GM12878 (cell line): ENCODE results near the gene REEP1. TPM values are rescaled to one million over a fixed set of nuclear protein-coding genes. Genes with fewer than 3 reads are reported as not detected.

Experiments
- ATAC-seq: fragments of 200-7000 bp; cut with Tn5 transposase; 3 replicates; pipeline ENCODE4 v1.9.1; 2020; ENCODE audit warnings: mild to moderate bottlenecking, moderate library complexity
- BruUV-seq: library from RNA; stranded (reverse); fragments of 400-500 nt; replicated peaks from 2 replicates; lab custom pipeline; 2021; lab: Mats Ljungman, UMichigan
- CTCF ChIA-PET: fragments of 300-600 bp; sonication (Branson Sonifier 250); formaldehyde crosslinking; extraction: SDS; loops from one replicate; lab custom pipeline; 2021; ENCODE audit warnings: inconsistent platforms; lab: Yijun Ruan, JAX
- POLR2A ChIA-PET: fragments of 350-600 bp; formaldehyde crosslinking; extraction: SDS; loops from one replicate; lab custom pipeline; 2021; ENCODE audit warnings: inconsistent platforms; lab: Charles Lee
- RAD21 ChIA-PET: fragments of 300-600 bp; sonication (Branson Sonifier 250); formaldehyde crosslinking; loops from one replicate; lab custom pipeline; 2023; ENCODE audit warnings: antibody characterized with exemption; ENCODE audit not compliant: unreplicated experiment; lab: Charles Lee
- SMC1A ChIA-PET: fragments of 300-600 bp; sonication (Branson Sonifier 250); formaldehyde crosslinking; loops from one replicate; lab custom pipeline; 2023; ENCODE audit not compliant: unreplicated experiment, uncharacterized antibody; lab: Charles Lee
- DNase-seq: peaks from one replicate; pipeline ENCODE4 v3.0.0-alpha.2; 2011; ENCODE audit warnings: low read depth, low spot score
- FAIRE-seq: peaks from 3 replicates; lab custom pipeline; 2011; peaks lifted over from hg19 to GRCh38; lab: Jason Lieb, UNC
- H2AFZ ChIP-seq: 2 replicates; pipeline ENCODE4 v1.6.0; 2011; ENCODE audit warnings: low read depth, low read length, control low read depth; ENCODE audit not compliant: control insufficient read depth
- H3K27ac ChIP-seq: 2 replicates; pipeline ENCODE4 v1.5.1; 2011; ENCODE audit warnings: control low read depth; ENCODE audit not compliant: control insufficient read depth, insufficient read depth
- H3K27me3 ChIP-seq, 2 experiments: replicated peaks in 1 of 2; 2 replicates each; pipeline versions ENCODE4 v1.6.0 to v1.6.1; 2011; ENCODE audit warnings: low read length in 1 of 2; ENCODE audit not compliant: control insufficient read depth in 2 of 2, insufficient read depth in 2 of 2
- H3K36me3 ChIP-seq, 2 experiments: 2 replicates each; pipeline ENCODE4 v1.5.1; 2011; ENCODE audit warnings: low read length in 1 of 2; ENCODE audit not compliant: control insufficient read depth in 2 of 2, insufficient read depth in 2 of 2
- H3K4me1 ChIP-seq: 2 replicates; pipeline ENCODE4 v1.6.1; 2011; ENCODE audit warnings: mild to moderate bottlenecking, low read length, moderate library complexity, mixed read lengths; ENCODE audit not compliant: control insufficient read depth, insufficient read depth
- H3K4me2 ChIP-seq: 2 replicates; pipeline ENCODE4 v1.6.0; 2011; ENCODE audit warnings: control low read depth; ENCODE audit not compliant: control insufficient read depth, insufficient read depth
- H3K4me3 ChIP-seq: fragments of 200-600 bp; sonication (generic); 2 replicates; pipeline ENCODE4 v1.5.1; 2016
- H3K79me2 ChIP-seq: 2 replicates; pipeline ENCODE4 v1.6.0; 2011; ENCODE audit warnings: low read length; ENCODE audit not compliant: control insufficient read depth, insufficient read depth
- H3K9ac ChIP-seq: 2 replicates; pipeline ENCODE4 v1.8.0; 2011; ENCODE audit warnings: low read length, control low read depth, mixed read lengths; ENCODE audit not compliant: control insufficient read depth, insufficient read depth
- H3K9me3 ChIP-seq: replicated peaks from 3 replicates; pipeline ENCODE4 v1.5.1; 2011; ENCODE audit warnings: mild to moderate bottlenecking, low read length; ENCODE audit not compliant: control insufficient read depth, insufficient read depth
- H4K20me1 ChIP-seq: 2 replicates; pipeline ENCODE4 v1.6.0; 2011; ENCODE audit not compliant: control insufficient read depth, insufficient read depth
- ASH2L ChIP-seq: fragments of 300-600, 200-600 bp; sonication (generic); IDR thresholded peaks from 2 replicates; pipeline ENCODE4 v1.6.1; 2017; ENCODE audit warnings: low read depth, mild to moderate bottlenecking, borderline replicate concordance
- MLLT1 ChIP-seq: fragments of 450-650 bp; IDR thresholded peaks from 2 replicates; pipeline ENCODE4 v1.6.1; 2016; ENCODE audit warnings: mild to moderate bottlenecking
- MYC ChIP-seq: IDR thresholded peaks from 2 replicates; pipeline ENCODE4 v1.6.1; 2011; ENCODE audit warnings: mild to moderate bottlenecking, low read length, moderate library complexity, inconsistent platforms; ENCODE audit not compliant: insufficient read depth, insufficient replicate concordance, insufficient read length, severe bottlenecking
- RAD21 ChIP-seq: IDR thresholded peaks from 2 replicates; pipeline ENCODE4 v1.6.1; 2011; ENCODE audit warnings: mild to moderate bottlenecking, low read depth, low read length, moderate library complexity; ENCODE audit not compliant: insufficient read depth
- WGBS: methylation state at CpG from one replicate; pipeline ENCODE4 v1.1.6; 2016; ENCODE audit warnings: low lambda C conversion rate; ENCODE audit not compliant: insufficient replicate concordance, insufficient coverage; ENCODE audit errors: missing lambda C conversion rate; 5-methylcytosine and 5-hydroxymethylcytosine counted together
- in situ Hi-C: fragments of 300-500 bp; cut with MboI; formaldehyde crosslinking; loops from 9 replicates; pipeline ENCODE4 v1.14.3; 2018; ENCODE audit warnings: mixed read lengths
- intact Hi-C: fragments of 100-400 bp; cut with micrococcal nuclease; formaldehyde crosslinking; loops from one replicate; pipeline ENCODE4 v1.14.2; 2022; ENCODE audit not compliant: unreplicated experiment
- polyA plus RNA-seq, 11 experiments: library from polyadenylated mRNA; depleted of rRNA in 4 of 11; unstranded in 6 of 11; stranded (reverse) in 5 of 11; fragments of >200 nt; fragmentation: Nextera tagmentation in 4 of 11; fragmentation: Illumina TruSeq in 1 of 11; extraction: Ambion mirVana in 4 of 11; extraction: Trizol in 1 of 11; gene quantifications; 1 replicate in 1 of 11; 2 replicates in 10 of 11; pipeline versions ENCODE4 v1.2.1 to v1.2.3, GENCODE V29; 2011 to 2016; ENCODE audit warnings: inconsistent platforms in 2 of 11, missing spikeins in 2 of 11, low read depth in 1 of 11
- total RNA-seq, 4 experiments: library from RNA; depleted of rRNA in 3 of 4; stranded (reverse); fragments of >200 nt in 3 of 4; fragmentation: Illumina TruSeq in 1 of 4; extraction: Trizol in 1 of 4; gene quantifications; 2 replicates each; pipeline versions ENCODE4 v1.2.1 to v1.2.3, GENCODE V29; 2013 to 2021

REEP1 gene
- total and polyA plus RNA-seq, 10 of the 15 experiments (the other 5 are each of a cell fraction or from before 2014, with no cell fraction given), result 0.02 to 0.30 (median 0.09) TPM; not detected in 1

GRCh38 chr2:86195808-86196387 lies 141.5 kb downstream of the REEP1 start:
- Histone ChIP-seq H3K9me3 (no peaks in the 10 kb centered on the region; the same call in 2 of the 3 replicates), H3K4me2 (peak overlapping the region; percentile 99), H3K4me3 (peak overlapping the region; percentile 95), H3K9ac (peak overlapping the region; percentile 81), H4K20me1 (no peaks in the 10 kb centered on the region), H3K4me1 (peaks cover 9% of the 10 kb centered on the region; the same call in 1 of the 2 replicates), H3K79me2 (peaks cover 61% of the 10 kb centered on the region), H3K36me3 (no peaks in the 10 kb centered on the region), H2AFZ (peak overlapping the region; percentile 74), H3K27me3 (no peaks in the 10 kb centered on the region), H3K27ac (peak overlapping the region; percentile 80)
- ChIA-PET POLR2A (interaction anchor here (1.0 to 2.8 kb wide), 9 partner anchors 10 to 245 kb away, joined by 3 to 18 read pairs (median 4); partner anchors contain the start of genes KDM3A and PTCD3), RAD21 (interaction anchor here (1.0 to 1.4 kb wide), 3 partner anchors 9 to 200 kb away, joined by 3 to 4 read pairs (median 4); no protein-coding TSS in a partner anchor), CTCF (interaction anchor here (1.0 to 1.6 kb wide), 5 partner anchors 10 to 368 kb away, joined by 3 to 5 read pairs (median 3); partner anchors contain the start of genes POLR1A and PTCD3), SMC1A (interaction anchor here (1.3 to 2.5 kb wide), 3 partner anchors 10 to 97 kb away, joined by 3 to 14 read pairs (median 4); no protein-coding TSS in a partner anchor)
- no peak for FAIRE-seq
- BruUV-seq, result TSS peak; percentile 70
- intact Hi-C loops, result no loop called here
- ATAC-seq, result peak; percentile 1; the same call in 2 of the 3 replicates
- no peak for TF ChIP-seq RAD21
- TF ChIP-seq MYC, result no peak
- TF ChIP-seq ASH2L, result no peak
- TF ChIP-seq MLLT1, result peak; percentile 85
- in situ Hi-C loops, result no loop called here
- DNase-seq, result no peak
- 29% methylated on average over 23 of the region's 23 CpGs for WGBS
